Medulla oblongata (tissue), 1 donor: ENCODE data around the gene ISOC2.
"Not testable (repeated sequence)": the region's sequence is repeated elsewhere in the genome, so short reads cannot be mapped to it uniquely, and the experiment has no call there.

Source experiments
- DNase-seq: peaks from one replicate; pipeline ENCODE4 v3.0.0-alpha.2; 2015; ENCODE audit errors: extremely low spot score

ISOC2 gene

DNA sequence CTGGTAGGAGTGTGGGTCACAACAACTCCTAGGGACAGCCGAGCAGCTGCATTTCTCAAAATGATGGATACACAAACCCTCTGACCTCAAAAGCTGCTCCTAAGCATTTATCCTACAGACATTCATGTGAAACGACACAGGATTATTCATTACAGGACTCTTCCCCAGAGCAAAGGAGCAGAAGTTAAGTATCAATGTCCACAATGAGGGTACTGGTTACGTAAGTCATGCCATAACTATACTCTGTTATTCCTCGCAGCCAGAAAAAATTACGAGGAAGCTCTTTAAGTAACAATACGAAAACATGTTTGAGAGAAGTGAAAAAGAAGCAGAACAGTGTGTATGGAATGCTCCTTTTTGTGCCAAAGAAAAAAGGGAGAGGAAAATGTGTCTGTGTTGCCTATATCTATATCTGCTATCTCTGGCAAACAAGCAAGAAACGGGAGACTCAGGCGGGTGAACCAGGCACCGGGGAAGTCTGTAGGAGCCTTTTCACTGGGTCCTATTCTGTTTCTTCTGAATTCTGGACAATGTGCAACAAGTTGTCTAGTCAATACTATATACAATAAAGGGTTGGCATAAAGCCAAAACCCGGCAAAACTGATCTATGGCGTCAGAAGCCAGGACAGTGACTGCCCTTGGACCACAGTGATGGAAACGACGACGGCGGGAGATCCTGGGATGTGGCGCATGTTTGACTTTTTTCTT lies 1.3 kb downstream of the ISOC2 start:
- DNase-seq, result no peak

DNA sequence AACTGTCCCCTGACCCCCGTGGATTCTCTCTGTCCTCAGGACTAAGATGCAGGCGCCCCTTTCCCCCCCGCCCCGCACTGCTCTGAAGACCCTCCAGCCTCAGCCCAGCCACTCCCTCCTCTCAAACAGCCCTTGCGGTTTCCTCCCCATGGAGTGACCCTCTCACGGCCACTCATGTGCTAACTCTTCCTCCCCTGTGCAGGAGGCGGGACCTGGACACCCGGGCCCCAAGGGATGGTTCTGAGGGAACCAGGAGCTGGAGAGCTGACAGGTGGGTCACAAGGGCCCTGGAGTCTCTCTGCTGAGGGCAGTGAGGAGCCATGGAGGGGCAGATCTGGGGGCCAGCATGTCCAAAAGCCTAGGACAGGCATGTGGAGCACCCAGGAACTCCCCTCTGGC lies 1.9 kb downstream of the ISOC2 start:
- no peak for DNase-seq

- DNase-seq, result no peak
Observed at GRCh38 chr19:55457683-55458457, 3.6 kb downstream of the ISOC2 start.

DNA sequence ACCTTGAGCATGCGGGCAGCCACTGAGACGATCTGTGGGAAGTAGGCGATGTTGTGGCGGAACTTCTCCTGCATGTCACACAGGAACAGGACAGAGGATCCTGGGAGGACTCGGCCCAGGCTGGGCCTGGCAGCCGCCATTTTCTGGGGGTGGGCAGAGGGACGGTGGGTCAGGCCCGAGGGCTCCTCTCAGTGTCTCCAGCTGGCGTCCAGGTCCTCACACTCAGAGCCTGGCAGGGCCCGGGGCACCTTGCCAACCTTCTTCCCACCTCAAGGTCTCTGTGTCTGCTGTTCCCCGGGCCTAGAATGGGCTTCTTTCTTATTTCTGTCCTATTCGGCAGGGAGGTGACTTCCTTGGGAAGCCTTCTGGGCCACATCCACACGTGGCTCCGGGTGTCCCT lies 5.1 kb downstream of the ISOC2 start:
- no peak for DNase-seq

DNA sequence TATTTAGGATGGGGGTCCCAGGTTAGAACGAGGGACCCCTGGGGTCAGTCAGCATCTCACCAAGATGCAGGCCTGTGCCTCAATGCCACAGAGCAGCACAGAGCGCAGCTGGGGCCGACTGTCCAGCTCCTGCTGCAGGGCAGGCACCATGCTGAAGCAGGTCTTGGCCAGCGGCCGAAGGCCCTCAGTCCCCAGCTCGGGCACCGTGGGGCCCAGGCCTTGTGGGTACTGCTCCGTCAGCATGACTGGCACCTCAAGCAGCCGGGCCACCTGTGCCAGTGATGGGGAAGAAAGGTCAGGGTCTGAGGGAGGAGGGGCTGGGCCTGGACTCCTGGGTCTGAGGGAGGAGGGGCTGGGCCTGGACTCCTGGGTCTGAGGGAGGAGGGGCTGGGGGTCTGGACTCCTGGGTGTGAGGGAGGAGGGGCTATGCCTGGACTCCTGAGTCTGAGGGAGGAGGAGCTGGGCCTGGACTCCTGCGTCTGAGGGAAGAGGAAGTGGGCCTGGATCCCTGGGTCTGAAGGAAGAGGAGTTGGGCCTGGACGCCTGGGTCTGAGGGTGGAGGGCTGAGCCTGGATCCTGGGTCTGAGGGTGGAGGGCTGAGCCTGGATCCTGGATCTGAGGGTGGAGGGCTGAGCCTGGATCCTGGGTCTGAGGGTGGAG lies 5.7 kb downstream of the ISOC2 start:
- DNase-seq, result no peak

- peak; percentile 78 for DNase-seq
Observed at GRCh38 chr19:55454787-55455243, 6.6 kb downstream of the ISOC2 start.

DNA sequence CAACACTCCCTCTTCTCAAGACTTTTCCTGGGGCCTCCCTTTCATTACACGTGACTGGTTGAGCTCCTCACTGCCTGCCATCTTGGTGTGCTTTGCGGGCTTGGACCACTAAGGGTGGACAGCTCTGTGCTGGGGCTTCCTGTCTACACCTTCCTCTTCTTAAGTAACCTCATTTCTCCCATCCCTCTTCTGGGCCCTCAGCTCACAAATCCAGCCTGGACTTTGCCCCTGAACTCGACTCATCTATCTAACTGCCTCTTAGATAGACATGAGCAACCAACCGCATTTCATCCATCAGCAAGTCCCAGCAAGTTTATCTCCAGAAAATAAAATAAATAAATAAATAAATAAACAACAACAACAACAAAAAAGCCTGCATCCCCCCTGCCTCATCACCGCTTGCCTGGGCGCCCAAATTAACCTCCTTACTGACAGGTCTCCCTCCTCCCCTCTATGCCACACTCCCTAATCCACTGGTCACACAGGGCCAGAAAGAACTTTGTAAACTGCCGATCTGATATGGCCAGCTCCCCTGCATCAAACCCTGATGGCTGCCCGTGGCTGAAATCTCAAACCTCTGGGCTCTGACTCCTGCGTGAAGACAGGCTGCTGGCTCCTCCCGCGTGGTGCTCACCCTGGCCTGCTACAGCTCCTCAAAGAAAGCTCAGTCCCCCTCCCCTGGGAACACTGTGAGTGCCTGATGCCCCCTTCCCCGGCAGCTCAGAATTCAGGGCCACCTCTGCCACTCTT lies 7.8 kb downstream of the ISOC2 start:
- no peak for DNase-seq

DNA sequence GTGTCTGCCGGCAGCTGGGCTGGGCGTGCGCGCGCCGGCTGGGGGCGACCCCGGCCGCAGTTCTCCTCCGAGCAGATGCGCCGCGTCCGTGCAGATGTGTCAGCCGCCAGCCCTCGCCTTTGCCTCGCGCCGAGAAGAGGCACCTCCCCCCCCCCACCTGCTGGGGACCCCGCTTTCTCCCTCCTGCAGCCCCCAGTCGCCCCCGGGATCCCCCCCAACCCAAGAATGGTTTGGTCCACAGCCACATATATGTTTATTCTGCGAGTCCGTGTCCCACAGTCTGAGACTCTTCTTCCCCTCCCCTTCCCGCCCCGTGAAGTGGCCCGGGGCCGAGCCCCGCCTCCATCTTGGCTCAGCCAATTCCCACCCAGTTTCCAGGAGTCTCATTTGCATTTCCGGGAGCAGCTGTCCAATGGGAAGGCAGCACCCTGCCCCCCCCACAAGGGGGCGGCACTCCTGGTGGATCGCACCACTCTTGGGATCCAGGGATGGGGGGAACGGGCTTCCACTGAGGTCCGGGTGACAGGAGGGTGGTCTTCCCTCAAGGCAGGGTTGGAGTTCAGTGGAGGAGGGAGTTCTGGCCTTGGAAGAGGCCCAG lies 8.6 kb downstream of the ISOC2 start:
- DNase-seq, result peak; percentile 96

GRCh38 chr19:55451965-55452748 lies 9.3 kb downstream of the ISOC2 start:
- peak; percentile 54 for DNase-seq

- no peak for DNase-seq
Observed at GRCh38 chr19:55451163-55451964, 10.1 kb downstream of the ISOC2 start.

- DNase-seq, result no peak
Observed at GRCh38 chr19:55449469-55449868, 12.0 kb downstream of the ISOC2 start.

DNA sequence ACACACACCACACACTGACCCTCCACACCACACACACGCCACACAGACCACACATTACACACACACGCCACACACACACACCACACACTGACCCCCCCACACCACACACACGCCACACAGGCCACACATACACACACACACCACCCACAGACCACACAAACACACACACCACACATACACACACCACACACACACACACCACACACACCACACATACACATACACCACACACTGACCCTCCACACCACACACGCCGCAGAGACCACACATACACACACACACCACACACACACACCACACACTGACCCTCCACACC lies 13.3 kb downstream of the ISOC2 start:
- not testable (repeated sequence) for DNase-seq

- peak; percentile 82 for DNase-seq
Observed at GRCh38 chr19:55447421-55448174, 13.8 kb downstream of the ISOC2 start.

- peak; percentile 2 for DNase-seq
Observed at GRCh38 chr19:55446060-55446459, 15.4 kb downstream of the ISOC2 start.

DNA sequence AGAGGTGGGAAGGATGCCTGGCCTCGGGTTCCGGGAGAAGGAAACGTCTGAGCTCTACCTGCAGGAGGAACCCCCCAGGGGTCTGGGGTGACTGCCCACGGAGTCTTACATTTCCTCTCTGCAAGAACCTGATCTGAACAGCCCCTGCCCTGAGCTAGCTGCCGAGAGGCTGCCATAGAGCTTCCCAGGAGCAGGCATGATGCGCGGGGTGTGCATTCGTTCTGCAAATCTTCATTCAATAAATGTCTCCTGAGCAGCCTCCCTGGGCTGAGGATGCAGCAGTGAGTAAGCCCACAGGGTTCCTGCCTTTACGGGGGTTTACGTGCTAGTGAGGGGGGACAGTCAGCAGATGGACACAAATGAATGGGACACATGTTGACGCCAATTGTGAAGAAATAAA lies 16.8 kb downstream of the ISOC2 start:
- no peak for DNase-seq

DNA sequence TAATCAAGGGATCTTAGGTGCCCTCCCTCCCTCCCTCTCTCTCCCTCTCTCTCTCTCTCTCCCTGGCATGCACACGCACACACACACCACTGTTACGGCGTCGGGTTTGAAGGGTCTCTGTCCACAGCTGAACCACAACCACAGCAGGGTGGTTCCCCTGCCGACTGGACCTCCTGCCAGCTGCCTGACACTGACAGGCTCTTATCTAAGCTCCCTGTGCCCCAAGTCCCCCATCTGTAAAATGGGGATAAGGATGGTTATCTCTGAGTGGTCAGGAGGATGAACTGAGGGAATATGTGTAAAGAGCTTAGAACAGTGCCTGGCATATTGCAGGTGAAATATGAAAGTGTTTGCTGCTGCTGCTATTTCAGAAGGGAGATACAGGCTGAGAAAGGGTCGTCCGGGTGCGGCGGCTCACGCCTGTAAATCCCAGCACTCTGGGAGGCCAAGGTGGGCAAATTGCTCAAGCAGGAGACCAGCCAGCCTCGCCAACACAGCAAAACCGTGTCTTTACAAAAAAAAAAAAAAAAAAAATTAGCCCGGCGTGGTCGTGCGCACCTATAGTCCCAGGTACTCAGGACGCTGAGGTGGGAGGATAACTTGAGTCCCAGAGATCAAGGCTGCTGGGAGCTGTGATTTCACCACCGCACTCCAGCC lies 17.5 kb downstream of the ISOC2 start:
- DNase-seq, result no peak

- peak; percentile 60 for DNase-seq
Observed at GRCh38 chr19:55443045-55443823, 18.2 kb downstream of the ISOC2 start, which contains the start of gene SHISA7. Gene SHISA7 (minus strand): TSS chr19:55443300. CDS start chr19:55442863, 437 bp downstream.
